ENCODE results near the gene FBRSL1.
"Not testable (repeated sequence)": the region's sequence is repeated elsewhere in the genome, so short reads cannot be mapped to it uniquely, and the experiment has no call there.

Gene FBRSL1

DNA sequence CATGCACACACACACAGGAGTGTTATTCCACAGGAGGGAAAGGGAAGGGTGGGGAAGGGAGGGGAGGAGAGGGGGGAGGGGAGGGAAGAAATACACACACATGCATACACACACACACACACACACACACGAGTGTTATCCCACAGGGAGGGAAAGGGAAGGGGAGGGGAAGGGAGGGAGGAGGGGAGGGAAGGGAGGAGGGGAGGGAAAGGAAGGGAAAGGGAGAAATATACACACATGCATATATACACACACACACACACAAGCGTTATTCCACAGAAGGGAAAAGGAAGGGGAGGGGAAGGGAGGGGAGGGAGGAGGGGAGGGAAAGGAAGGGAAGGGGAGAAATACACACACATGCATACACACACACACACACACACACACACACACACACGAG lies 19.6 kb upstream of the FBRSL1 start:
- H3K4me3 ChIP-seq (ENCODE audit: low read depth, low read length), result no peak overlapping the region

DNA sequence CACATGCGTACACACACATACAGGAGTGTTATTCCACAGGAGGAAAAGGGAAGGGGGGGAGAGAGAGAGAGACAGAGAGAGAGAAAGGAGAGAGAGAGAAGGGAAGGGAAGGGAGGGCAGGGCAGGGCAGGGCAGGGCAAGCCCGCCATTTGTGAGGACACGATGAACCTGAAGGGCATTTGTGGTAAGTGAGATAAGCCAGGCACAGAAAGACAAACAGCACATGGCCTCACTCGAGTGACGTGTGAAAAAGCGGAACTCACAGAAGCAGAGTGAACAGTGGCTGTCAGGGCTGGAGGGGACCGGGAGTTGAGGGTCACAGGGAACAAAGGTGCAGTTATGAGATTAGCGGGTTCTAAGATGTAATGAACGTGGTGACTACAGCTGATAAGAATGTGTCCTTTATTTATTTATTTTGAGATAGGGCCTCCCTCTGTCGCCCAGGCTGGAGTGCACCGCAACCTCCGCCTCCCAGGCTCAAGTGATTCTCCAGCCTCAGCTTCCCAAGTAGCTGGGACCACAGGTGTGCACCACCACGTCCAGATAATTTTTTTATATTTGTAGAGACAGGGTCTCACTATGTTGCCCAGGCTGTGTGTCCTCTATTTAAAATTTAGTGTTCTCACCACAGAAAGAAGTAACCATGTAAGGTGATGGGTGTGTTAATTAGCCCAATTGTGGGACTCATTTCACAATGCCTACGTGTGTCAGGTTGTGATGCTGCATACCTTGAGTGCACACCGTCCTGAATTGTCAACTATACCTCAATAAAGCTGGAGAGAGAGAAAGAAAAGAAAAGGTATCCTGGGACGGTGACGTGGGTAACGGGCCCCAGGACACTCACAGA lies 18.7 kb upstream of the FBRSL1 start:
- no peak overlapping the region for H3K4me3 ChIP-seq (ENCODE audit: low read depth, low read length)

DNA sequence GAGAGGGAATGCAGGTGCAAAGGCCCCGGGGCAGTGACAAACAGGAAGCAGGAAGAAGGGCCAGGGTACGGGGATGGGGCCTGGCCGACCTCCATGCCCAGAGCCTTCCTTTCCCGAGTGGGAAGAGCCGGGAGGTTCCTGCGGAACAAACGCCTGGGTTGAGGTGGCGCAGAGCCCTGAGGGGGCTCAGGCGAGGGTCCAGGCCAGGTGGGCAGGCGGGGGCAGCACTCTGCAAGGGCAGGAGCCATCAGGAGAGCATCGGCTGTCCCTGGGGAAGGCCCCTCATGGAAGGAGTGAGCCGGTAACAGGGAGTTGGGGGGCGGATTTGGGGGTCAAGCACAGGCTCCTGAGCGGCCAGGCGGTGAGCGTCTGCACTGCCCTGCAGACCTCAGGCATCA lies 18.1 kb upstream of the FBRSL1 start:
- no peak overlapping the region for H3K4me3 ChIP-seq (ENCODE audit: low read depth, low read length)

GRCh38 chr12:132472386-132472785 lies 17.6 kb upstream of the FBRSL1 start:
- no peak overlapping the region for H3K4me3 ChIP-seq (ENCODE audit: low read depth, low read length)

DNA sequence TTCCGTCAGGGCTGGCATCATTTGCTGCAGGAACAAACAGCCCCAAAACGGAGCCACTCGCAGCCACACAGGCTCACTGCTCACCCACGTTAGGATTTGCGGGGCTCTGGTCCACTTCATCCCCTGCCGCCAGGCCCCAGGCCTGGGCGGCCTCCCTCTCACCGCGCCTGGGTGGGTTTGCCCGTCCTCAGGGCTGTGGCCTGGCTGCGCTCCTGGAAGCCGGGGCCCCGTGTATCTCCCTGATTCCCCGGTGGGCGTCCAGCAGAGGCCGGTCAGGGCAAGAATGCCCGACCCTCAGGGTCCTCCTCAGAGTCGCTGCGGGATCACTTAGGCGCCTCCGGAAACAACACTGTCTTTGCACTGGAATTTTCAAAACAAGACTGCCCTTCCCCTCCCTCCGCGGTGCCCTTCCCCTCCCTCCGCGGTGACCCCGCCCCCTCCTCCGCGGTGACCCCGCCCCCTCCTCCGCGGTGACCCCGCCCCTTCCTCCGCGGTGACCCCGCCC lies 15.7 kb upstream of the FBRSL1 start:
- H3K4me3 ChIP-seq (ENCODE audit: low read depth, low read length), result no peak overlapping the region

- H3K4me3 ChIP-seq (ENCODE audit: low read depth, low read length), result not testable (repeated sequence)
Measured at GRCh38 chr12:132474799-132475303, 15.1 kb upstream of the FBRSL1 start.

GRCh38 chr12:132475304-132476037 lies 14.5 kb upstream of the FBRSL1 start:
- no peak overlapping the region for H3K4me3 ChIP-seq (ENCODE audit: low read depth, low read length)

GRCh38 chr12:132476038-132476414 lies 13.9 kb upstream of the FBRSL1 start:
- no peak overlapping the region for H3K4me3 ChIP-seq (ENCODE audit: low read depth, low read length)

DNA sequence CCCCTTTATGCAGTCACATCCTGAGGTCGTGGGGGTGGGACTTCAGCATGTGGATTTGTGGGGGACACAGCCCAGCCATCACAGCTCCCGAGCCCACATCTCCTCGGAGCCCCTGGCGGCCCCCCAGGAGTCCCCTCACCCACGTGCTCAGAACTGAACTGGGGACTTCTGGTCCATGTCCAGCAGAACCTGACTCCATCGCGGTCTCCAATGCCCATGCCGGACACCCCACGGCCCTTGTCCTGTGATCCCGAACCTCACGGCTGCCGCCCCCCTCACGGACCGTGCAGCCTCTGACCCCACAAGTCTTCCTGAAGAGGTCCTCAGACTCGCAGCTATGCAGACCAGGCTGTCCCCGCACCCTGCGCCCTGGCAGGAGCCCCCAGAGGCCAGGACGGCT lies 13.5 kb upstream of the FBRSL1 start:
- H3K4me3 ChIP-seq (ENCODE audit: low read depth, low read length), result no peak overlapping the region

- no peak overlapping the region for H3K4me3 ChIP-seq (ENCODE audit: low read depth, low read length)
Measured at GRCh38 chr12:132477017-132477702, 12.8 kb upstream of the FBRSL1 start.

DNA sequence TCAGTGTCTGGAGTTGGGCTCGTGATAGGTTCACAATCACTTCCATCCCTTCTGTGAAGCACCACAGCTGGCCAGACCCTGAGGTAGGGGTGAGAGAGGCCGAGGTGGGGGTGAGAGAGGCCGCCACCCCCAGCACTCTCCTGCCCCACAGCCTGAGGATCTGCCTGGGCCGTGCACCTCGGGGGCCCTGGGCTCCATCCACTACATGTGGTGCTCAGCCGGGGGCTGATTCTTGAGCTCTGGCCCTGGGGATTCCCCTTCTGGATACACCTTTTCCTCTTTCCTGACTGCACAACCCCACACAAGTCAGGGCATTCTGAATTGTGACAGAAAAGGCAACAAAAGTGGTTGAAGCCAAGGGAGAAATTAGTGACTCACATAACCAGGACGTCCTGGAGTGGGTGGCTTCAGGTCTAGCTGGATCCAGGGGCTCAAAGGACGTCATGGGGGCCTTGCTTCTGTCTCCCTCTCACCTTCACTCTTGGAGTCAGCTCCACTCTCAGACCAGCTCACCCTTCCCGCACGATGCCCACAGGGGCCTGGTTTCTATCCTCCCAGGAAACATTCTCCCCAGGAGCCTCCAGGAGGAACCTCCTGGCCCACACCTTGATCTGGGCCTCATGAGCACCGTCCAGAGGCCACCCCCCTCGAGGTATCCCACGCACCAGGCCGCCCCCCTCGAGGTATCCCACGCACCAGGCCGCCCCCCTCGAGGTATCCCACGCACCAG lies 12.1 kb upstream of the FBRSL1 start:
- H3K4me3 ChIP-seq (ENCODE audit: low read depth, low read length), result no peak overlapping the region

DNA sequence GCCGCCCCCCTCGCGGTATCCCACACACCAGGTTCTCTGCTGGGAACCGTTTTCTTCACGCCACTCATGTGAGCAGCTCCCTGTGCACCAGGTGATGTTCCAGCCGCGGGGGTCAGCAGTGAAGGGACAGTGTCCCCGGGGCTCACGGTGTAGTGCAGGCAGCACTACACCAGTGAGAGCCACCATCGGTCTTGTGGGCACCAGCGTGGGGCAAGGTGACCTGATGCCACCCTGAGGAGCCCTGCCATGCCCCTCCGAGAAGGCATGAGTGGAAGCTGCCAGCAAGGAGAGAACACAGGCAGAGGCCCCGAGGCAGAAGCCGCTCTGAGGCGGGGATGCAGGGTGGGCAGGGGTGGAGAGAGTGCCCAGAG lies 11.5 kb upstream of the FBRSL1 start:
- no peak overlapping the region for H3K4me3 ChIP-seq (ENCODE audit: low read depth, low read length)

GRCh38 chr12:132478845-132479244 lies 11.1 kb upstream of the FBRSL1 start:
- no peak overlapping the region for H3K4me3 ChIP-seq (ENCODE audit: low read depth, low read length)

DNA sequence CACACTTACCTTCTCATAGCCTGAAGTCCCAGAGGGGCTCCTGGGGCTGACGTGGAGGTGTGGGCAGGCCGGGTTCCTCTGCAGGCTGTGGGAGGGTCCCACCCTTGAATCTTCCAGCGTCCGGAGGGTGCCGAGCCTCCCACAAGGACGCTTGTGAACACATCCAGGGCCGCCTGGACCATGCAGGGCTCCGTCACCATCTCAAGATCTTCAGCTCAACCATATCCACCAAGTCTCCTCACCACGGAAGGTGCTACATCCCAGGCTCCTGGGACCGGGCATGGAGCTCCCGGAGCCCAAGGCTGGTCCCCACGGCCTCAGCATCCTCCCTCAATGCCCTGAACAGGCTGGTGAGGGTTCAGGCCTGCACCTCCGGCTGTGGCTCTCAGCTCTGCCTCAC lies 10.7 kb upstream of the FBRSL1 start:
- no peak overlapping the region for H3K4me3 ChIP-seq (ENCODE audit: low read depth, low read length)

DNA sequence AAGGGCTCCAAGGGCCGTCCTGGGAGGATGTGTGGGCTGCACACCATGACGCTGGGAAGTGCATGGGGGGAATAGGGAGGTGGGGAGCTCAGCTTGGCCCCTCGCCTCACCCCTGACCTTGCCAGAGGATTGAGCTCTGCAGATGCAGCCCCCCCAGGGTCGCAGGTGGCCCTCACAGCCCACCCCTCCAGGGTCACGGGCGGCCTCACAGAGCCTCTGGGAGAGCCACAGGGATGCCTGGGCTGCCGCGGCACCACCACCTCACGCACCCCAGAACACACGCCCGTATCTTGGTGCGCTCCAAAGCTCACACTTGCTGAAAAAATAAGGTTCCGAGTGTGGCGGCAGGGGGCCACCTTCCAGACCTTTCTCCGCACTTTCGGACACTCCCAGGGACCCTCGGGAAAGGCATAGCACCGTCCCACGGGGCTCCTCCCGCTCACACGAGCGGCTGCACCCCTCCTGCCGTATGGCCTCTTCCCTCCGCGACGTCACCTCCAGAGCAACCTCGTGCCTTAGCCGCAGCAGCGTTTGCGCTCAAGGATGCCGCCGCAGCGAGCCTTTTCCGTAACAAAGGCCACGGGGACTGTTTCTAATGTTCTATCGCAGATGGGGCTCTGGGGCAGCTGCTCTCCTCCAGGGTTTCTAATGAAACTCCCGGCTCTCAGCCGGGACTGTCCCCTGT lies 9.9 kb upstream of the FBRSL1 start:
- no peak overlapping the region for H3K4me3 ChIP-seq (ENCODE audit: low read depth, low read length)

- no peak overlapping the region for H3K4me3 ChIP-seq (ENCODE audit: low read depth, low read length)
Measured at GRCh38 chr12:132480623-132481132, 9.3 kb upstream of the FBRSL1 start.

- no peak overlapping the region for H3K4me3 ChIP-seq (ENCODE audit: low read depth, low read length)
Measured at GRCh38 chr12:132481345-132481744, 8.6 kb upstream of the FBRSL1 start.

- H3K4me3 ChIP-seq (ENCODE audit: low read depth, low read length), result no peak overlapping the region
Measured at GRCh38 chr12:132481771-132482745, 7.9 kb upstream of the FBRSL1 start.

- no peak overlapping the region for H3K4me3 ChIP-seq (ENCODE audit: low read depth, low read length)
Measured at GRCh38 chr12:132482771-132483170, 7.2 kb upstream of the FBRSL1 start.

Measured in iPS-11a (cell line).